Ovary (tissue), 3 donors: ENCODE data around the gene LDAH.

Experiments
- CTCF ChIP-seq, 3 donors: fragments of 450-650 bp in 2 of 3; fragments of 200-600 bp in 1 of 3; IDR thresholded peaks; one replicate each; pipeline versions ENCODE4 v1.5.1 to v1.8.0; 2016 to 2022; ENCODE audit warnings: antibody characterized with exemption in 3 of 3, mild to moderate bottlenecking in 1 of 3
- EP300 ChIP-seq: sonication (generic); formaldehyde crosslinking; IDR thresholded peaks from one replicate; pipeline ENCODE4 v1.6.1; 2017; ENCODE audit warnings: antibody characterized with exemption
- POLR2A ChIP-seq: fragments of 450-650 bp; IDR thresholded peaks from one replicate; pipeline ENCODE4 v1.6.1; 2017; ENCODE audit warnings: antibody characterized with exemption, mild to moderate bottlenecking, moderate library complexity
- donor health status: DM: no; HTN: no; CAD: no.

GRCh38 chr2:20745924-20746555 lies 76.9 kb downstream of the LDAH start:
- TF ChIP-seq CTCF (IDR thresholded peaks at IDR 0.05) (no peak), EP300 (no peak), POLR2A (no peak)
